Mesenteric fat pad (tissue), 1 donor: ENCODE measurements around the gene MRPL27. TPM values are rescaled to one million over a fixed set of nuclear protein-coding genes. Genes with fewer than 3 reads are reported as not detected.

Experiments used
- DNase-seq: peaks from one replicate; pipeline ENCODE4 v3.0.0-alpha.2; 2020; ENCODE audit warnings: low spot score
- total RNA-seq: library from RNA; stranded (reverse); fragmentation: NEBNext Ultra II Directional; extraction: Animal tissue kit (Norgen Biotek cat#: 25700); gene quantifications from one replicate; pipeline ENCODE4 v1.2.1, GENCODE V29; 2021
- donor health status: DM: yes; HTN: yes; CAD: no.

MRPL27 gene
- total RNA-seq, 1 donor from 2014 or later, result 51.5 TPM

DNA sequence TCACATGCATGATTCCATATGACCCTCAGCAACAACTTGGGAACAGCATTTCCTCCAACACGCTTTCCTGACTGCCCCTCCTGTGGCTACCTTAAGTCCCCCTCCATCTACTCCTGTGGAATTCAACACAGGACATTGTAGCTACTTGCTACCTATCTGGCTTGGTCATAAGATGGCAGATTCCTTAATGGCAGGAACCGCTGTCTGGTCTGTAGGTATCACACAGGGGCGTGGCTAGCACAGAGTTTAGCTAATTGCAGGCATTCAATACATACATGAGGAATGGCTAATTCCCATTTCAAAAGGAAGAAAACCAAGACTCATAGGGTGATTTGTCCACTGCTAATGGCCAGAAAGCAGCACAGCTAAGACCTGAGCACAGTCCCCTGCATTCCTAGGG is 15.7 kb upstream of the MRPL27 start:
- DNase-seq, result no peak

DNA sequence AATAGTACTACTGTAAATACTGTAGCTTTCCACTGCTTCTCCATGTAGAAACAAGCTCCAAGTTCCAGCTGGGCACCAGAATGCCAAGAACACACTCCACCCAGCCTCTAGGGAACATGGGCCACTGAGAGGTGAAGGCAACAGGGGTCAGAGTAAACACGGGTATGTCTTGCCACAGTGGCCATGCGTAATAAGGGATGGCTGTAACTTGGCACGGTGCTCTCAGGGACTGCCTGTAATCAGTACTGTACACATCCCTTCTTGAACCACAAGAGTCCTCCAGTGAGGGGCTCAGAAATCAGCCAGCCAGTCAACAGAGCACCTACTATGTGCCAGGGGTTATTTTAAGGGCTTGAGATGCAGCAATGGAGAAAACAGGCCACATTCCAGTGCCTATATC is 13.5 kb upstream of the MRPL27 start:
- no peak for DNase-seq

DNA sequence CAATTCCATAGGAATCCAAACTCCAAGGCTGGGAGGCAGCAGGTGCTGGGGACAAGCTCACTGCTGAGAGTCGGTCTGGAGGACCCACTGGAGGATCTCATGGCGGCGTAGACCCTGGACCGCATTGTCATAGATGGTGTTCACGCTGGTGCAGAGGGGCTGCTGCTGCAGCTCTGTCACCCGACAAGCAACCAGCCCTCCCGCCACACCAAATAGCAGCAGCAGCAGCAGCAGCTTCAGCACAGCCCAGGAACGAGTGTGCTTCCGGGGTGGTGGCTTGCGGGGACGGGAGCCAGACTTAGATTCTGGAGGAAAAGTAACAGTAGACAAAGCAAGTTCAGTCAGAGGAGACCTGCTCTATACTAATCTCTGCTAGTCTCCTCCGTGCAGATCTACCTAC is 9.9 kb upstream of the MRPL27 start:
- DNase-seq, result no peak

DNA sequence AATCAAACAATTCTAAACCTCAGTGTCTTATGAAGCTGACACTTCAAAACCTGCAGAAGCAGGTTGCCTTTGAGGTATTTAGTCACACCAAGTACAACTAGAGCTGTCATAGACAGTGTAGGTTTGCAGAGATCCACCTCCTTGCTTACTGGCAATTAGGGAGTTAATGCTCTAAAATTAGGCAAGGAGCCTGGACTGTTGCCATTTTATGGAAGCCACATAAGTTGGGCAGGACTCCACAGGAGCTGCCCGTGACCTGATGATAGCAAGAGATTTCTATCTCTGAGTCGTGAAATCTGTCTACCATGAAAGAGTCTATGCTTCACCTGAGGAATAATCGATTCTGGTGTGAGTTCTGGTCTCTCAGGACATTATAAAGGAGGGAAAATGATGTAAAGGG is 8.9 kb upstream of the MRPL27 start:
- DNase-seq, result no peak

DNA sequence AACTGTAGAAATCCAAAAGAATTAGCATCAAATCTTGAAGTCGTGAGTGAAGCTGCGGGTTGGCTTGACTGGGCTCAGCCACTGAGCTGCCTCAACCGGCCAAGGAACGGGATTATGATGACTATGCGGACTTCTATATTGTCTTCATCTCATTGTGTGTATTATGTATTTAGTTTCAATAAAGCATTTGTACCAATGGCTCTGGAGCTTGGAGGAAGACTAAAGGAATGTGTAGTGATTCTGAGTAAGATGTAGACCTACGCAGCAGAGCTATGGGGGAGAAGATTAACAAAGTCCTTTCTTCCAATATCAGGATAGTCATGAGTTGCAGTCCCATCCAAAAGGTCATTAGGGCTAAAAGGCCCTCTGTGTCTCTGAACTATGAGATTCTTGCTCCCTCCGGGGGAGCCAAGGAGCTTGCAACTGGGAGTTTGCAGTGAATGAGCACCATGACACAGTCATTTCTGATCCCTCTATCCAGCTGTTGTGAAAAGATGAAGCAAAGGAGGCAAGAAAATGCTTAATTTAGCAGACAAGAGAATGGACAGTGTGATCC is 8.4 kb upstream of the MRPL27 start:
- DNase-seq, result no peak

DNA sequence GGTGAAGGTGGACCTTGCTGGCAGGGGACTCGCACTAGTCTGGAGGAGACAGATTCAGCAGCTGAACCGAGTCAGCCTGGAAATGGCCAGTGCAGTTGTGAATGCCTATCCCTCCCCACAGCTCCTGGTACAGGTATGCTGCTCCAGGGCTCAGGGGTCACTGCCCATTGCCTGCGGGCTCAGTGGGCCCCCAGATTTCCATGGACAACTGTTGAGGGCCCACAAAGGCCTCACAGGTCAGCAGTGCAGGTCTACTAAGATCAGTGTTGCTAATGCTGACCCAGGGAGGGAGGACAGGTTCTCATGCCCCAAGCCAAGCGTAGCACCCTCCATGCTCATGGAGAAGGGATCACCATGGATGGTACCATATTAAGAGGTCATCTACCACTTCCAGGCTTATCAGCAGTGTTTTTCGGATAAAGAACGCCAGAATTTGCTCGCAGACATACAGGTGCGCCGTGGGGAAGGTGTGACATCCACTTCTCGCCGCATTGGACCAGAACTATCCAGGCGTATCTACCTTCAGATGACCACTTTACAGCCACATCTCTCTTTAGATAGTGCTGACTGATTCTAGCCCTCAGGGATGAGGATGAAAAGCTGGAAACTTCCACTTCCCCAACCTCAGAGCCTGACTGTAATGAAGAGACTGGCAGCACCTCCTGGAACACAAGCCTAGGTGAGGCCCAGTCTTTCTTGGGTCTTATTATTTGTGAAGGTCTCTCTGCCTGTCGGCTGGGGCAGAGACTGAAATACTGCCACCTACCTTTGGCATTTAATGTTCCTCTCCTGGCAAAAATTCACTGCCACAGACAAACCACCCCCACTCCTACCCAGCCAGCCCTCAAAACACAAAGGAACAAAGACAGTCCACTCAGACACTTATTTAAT is 7.6 kb upstream of the MRPL27 start:
- no peak for DNase-seq

DNA sequence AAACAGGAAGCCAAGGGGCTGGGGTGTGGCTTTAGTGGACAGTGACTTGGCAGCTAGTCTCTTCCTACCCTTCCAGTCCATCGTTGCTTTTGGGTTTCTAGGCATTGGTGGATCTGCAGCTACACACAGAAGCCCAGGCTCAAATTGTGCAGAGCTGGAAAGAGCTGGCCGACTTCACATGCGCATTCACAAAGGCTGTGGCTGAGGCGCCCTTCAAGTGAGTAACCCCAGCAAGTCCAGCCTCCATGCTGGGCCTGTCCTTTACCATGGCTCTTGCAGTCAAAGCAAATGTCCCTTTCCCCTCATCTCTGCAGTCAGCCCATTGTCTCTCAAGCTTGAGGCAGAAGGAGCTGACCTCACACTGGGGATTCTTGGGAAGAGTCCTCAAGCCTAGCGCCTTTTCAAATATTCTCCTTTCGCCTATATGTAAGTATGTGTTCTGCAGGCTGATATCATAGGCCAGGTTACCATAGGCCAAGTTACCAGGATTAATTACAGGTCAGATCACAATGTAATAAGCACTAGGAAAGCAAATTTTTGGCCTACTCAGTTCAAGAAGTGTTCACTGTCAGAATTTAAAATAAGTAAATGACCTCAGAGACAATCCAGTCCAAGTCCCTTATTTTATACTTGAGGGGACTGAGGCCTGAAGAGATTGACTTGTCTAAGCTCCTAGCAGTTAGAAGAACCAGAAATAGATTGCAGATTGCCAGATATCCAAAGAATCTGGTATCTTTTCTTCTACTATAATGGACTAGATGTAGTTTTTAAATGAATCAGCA is 6.6 kb upstream of the MRPL27 start:
- DNase-seq, result no peak

DNA sequence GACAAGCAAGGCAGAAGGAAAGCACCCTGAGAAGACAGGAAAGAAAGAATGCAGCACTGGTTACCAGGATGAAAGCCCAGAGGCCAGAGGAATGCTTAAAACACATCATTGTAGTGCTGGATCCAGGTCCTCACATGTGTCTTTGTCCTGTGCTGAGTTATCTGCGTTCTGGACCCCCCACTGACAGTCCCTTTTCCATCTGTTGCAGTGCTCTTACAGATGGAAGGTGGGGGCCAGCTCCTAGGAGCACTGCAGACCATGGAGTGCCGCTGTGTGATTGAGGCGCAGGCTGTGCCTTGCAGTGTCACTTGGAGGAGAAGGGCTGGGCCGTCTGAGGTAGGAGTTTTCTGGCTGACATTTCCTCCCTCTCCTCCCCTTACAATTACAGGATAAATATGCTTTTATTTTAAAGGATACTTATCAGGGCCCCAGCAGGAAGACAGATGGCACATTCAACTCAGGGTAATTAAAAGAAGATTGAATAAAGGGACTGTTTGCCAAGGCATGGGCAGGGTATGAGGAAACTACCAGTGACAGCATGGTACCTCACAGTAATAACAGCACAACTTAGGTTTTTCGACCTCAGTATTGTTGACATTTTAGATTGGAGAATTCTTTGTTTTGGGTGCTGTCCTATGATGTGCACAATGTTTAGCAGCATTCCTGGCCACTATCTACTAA is 3.0 kb upstream of the MRPL27 start:
- DNase-seq, result no peak

DNA sequence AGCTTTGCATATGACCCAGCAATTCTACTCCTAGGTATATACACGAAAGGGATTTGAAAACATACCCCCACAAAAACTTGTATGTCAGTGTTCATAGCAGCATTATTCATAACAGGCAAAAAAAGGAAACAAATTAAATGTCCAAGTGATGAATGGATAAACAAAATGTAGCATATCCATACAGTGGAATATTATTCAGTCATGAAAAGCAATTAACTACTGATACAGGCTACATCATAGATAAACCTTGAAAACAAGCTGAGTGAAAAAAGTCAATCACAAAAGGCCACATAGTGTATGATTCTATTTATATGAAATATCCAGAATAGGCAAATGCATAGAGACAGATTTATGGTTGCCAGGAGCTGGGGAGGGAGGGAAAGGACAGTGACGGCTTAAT is 721 bp upstream of the MRPL27 start:
- no peak for DNase-seq

DNA sequence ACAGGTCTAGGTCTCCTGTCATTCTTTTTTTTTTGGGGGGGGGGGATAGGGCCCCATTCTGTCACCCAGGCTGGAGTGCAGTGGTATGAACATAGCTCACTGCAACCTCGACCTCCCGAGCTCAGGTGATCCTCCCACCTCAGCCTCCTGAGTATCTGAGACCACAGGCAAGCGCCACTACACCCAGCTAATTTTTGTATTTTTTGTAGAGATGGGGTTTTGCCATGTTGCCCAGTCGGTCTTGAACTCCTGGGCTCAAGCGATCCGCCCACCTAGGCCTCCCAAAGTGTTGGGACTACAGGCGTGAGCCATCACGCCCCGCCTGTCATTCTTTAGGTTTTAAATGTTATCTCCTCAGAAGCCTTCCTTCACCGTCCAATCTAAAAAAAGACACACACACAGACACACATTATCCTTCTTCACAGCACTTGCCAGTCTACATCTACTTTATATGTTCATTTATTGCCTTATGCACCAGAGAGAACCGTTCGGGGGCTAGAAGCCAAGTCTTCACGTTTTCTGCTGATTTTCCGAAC is 694 bp downstream of the MRPL27 start:
- no peak for DNase-seq

DNA sequence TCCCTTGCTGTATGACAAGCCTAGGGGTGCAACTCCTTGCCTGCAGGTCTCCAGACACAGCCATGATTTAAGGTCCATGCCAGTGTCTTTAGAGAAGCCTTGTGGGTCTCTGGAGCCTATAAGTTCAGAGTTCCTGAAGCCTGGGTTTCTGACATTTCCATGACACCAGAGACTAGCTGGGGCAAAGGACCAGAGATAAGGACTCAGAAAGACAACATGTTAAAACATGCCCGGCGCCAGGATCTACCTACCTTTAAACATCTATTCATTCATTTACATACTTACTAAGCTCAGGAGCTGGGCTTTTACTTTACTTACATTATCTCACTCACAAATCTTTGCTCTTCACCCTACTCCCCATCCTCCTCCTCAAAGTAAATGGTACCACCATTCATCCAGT is 1.5 kb downstream of the MRPL27 start:
- DNase-seq, result no peak

DNA sequence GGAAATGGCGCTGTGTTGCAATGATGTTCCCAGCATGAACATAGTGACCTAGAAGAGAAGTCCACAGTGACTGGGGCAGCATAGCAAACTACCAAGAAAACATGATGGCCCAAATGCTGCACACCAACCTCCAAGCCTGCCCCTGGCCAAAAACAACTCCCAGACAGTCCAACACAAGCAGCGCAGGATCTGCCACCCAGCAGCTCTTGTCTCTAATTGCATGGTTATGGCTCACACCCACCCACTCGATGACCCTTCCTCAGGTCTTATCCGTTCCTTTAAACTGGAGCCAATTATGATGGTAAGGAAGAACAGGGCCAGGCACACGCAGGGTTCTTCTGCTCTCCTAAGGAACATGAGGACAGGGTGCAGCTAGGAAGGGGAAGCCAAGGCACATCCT is 2.9 kb downstream of the MRPL27 start:
- no peak for DNase-seq

DNA sequence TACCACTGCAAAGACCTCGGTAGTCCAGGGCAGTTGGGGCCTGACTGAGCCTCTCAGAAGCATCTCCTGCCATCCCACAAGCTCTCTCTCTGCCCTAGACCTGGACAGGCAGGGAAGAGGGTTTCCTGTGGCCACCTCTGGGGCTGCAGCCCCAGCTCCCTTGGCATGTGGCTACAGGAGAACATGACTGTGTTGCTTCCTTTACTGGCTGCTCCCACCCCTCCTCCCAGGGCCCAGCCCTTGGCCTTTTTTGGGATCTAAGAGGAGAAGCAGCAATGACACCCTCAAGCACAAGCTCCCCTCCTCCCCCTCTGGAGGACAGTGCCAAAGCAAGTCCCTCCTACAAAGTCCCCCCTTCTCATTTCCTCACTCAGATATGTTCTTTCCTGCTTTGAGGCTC is 5.6 kb downstream of the MRPL27 start:
- DNase-seq, result no peak

DNA sequence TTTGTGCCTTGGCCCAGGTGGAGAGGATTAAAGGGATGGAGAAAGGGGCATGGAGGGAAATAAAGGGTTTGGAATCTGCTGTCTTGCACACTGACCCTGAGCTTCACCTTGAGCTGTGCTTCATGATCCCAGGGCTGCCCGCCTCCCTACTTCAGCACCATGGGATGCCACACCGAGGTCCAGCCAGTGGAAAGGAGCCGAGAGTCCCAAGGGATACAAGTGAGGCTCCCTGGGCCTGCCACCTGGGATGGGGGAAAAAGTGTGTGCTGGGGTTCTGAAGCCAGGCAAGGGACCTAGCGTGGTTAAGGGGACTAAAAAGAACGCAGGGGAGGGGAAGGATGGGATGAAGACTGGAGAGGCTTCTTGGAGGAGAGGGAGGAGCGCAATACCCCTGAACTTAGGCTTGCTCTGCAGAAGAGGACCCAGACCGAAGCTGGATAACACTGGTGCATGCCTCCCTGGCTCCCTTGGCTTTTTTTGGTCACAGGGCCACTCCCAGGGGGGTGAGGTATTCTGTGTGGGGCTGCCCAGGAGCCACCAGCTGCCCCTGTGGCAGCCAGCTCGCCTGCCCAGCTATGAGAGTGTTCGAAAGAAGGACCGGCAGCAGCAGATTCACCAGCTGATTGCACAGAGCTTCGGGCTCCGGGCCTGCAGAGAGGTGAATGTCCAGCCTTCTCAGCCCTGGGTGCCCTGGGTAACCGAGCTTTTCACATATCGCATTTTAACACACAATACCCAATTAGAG is 7.2 kb downstream of the MRPL27 start:
- DNase-seq, result no peak

DNA sequence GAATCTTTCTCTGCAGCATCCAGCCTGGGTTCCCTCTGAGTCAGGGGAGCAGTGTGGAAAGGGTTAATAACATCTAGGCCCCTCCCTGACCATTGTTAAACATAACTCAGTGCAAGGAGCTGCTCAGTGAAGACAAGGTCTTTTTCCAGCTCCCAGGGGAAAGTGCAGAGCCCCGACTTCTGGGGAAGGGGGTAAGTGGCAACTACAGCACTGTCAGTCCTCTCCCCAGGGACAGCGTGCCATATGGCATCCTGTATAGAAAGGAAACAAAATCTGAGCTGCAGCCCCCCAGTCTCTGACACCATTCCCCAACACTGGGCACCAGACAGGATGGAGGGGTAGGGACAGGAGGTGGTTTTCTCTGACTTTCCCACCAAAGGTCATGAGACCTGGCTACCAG is 7.8 kb downstream of the MRPL27 start:
- DNase-seq, result no peak

DNA sequence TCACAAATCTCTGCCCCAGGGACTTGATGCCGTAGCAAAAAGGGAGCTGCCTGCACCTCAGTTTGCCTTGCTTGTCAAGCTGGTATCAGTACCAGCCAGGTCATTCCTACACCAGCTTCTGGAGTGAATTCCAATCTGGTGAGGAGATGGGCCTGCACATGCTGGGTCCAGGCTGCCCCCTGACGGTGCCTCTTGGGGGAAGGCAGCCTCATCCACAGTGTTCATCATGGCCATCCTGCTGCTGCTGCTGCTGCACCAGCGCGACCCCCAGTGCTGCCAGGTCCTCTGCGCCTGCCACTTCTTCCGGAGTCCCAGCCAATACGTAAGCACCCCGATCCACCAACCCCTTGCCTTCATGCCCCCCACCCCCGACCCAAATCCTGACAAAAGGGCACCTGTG is 8.3 kb downstream of the MRPL27 start:
- no peak for DNase-seq

DNA sequence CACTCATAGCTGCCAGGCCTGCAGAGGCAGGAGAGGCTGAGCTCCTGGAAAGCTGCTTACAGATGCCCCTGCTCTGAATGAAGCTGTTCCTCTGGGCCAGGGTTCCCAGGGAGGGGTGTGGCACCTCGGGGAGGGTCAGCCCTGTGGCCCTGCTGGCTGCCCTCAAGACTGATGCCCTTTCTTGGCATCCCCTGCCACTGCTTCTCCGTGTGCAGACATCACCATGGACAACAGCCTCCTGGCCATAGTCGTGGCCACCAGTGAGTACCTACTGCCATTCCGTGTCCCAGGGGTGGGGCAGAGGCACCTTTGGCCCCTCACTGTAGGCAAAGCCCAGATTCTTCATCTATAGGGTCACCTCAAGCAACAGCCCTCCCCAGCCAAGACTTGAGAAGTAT is 8.9 kb downstream of the MRPL27 start:
- no peak for DNase-seq

DNA sequence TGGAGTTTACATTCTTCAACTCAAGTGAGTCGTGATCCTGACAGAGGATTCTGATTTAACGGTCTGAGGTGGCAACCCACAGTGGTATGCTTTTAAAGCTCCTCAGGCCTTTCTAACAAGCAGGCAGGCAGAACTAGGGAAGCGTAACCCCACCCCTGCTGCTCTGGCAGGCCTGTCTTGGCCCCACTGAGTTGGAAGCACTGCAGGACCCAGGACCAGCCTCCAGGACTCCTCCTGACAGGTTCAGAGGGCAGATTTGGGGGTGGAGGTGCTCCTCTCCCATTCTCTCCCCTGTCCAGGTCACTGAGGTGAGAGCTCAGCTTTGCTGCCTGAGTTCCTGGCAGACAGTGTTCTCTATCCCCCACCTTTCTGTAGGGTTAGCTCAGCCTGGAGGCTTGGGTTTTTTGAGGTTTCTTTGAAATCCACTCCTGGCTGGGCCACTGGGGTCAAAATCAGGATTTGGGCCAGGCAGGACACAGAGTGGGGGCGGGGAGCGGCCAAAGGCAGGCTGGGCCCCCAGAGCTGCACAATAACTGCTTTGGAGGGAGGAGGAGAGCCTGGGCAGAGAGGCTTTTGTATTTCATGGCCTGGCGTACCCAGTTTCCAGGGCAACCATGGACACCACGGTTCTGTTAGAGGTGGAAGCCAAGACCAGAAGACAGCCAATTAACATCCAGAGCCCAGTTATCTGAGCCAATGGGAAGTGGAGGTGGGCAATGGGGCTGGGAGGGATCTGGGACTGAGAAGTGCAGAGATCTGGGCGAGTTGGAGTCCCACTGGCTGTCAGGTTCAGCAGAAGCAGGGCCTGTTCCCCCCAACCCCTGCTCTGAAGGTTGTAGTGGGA is 9.5 kb downstream of the MRPL27 start:
- DNase-seq, result peak; percentile 79

DNA sequence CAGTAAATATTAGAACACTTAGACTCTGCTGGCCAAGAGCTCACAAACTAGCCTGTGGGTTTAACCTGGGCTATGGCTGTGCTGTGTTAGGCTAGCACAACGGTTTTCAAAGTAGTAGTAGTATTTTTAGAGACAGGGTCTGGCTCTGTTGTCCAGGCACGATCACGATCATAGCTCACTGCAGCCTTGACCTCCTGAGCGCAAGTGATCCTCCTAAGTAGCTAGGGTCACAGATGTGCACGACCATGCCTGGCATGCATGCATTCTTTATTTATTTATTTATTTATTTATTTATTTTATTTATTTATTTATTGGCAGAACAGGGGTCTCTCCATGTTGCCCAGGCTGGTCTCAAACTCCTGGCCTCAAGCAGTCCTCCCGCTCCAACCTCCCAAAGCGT is 10.3 kb downstream of the MRPL27 start:
- DNase-seq, result peak; percentile 77
